Measurements from ENCODE around the gene TFPI.

The TFPI gene

DNA sequence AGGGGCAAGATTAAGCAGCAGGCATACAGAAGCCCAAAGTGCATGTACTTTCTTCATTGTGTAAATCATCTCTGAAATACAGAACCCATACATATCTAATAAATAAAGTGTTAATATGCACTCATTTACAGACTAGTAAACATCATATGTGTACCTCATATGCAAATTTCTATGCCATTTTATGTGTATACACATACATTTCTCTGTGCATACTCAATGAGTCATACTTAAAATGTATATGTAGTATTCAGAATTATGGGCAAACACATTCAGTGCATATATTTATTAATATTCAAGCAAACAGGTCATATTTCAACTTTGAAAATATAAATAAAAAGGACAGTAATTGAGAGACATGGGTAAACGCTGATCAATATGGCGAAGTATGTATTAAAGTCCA is 50.5 kb downstream of the TFPI start:
- no peak for DNase-seq (ENCODE audit: low spot score)

DNA sequence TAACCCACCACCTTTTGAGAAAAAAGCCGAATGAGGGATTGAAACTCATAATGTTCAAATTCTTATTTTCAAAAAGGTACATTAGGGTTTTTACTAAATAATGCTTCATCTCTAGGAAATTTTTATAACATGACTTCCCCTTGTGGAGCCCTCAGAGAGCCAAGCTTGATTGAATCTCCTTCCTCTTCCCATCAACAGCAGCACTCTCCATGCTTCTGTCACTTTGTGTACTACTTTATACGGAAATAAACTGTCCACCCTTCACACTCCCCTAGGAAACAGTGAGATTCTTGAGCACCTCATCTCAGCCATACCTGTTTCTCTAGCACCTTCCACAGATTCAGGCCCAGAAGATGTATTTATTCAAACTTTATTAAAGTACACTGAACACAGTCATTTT is 51.8 kb downstream of the TFPI start:
- no peak for DNase-seq (ENCODE audit: low spot score)

DNA sequence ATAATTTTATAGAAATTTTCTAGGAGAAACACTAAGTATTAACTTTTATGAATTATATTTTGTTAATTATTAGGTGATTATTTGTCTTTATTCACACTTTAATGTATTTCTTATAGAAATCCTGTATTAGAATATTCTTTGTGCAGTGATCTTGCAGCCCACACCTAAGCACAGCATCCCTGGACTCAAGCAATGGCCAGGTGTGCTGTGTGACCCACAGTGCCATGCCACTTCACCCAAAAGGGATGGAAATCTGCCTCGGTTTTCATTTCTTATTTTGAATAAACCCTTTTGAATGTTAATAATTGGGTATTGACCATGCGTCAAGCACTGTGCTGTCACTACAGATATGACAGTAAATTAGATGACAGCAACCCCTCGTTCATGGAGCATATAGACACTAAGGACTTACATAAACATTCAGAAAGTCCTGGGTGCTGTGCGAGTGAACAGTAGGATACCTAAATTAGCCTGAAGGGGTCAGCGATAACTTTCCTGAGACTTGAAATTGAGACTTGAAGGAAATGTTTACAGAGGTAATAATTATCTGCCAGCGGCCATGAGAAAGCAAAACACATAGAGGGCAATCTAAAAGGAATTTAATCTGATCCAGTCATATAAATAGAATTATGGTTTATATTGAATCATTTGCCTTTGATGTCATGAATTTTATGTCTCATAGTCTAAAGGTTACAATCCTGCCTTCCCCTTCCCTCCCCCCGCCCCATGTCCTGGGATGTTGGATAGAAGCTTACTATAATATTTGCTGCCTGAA is 53.5 kb downstream of the TFPI start:
- peak; percentile 6 for DNase-seq (ENCODE audit: low spot score)

DNA sequence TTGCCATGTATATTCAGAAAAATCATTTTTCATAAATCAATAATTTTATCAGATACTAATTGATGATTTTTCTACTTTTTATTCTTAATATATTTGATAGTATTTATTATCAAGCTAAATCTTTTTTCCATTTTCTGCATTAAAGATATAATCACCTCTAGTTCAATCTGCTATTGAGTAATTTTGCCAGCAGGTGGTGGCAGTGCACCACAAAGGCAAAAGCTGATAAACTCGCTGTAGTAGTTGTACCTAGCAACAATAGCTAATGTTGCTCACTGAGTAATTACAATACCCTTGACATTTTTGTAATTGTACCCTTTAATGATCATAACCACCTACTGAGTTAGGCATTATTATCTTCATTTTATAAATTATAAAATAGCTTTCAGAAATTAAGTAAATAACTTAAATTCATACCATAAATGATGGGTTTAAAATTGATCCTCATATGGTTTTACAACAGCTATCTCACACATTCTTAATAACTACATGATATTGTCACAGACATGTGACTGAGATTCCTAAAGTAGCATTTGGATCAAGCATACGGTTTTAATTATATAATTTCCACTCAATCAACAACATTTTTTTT is 54.2 kb downstream of the TFPI start:
- DNase-seq (ENCODE audit: low spot score), result peak; percentile 52

DNA sequence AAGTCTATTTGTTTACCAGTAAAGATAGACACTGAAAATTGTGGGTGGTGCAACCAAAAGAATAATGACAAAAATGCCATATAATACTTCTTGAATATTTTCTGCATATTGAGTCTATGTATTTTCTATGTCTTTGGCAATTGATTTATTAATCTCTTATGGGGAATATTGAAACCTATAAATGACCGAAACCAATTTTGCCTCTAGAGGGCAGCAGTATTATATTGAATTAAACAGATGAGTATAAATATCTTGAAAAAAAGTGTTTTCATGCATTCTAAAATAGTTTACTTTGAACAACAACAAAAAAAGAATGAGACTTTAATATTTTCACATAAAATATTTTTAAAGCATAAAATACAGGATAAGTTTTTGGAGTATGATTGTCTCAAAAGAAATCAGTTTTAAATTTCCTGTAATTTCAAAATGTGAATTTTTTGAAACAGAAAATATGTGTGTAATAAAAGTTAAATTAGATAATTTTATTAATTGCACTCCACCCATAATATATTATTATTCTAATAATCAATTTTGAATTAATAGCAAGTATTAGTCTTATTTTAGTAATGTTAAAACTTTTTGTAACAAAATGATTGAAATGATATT is 56.3 kb downstream of the TFPI start:
- DNase-seq (ENCODE audit: low spot score), result peak; percentile 9

DNA sequence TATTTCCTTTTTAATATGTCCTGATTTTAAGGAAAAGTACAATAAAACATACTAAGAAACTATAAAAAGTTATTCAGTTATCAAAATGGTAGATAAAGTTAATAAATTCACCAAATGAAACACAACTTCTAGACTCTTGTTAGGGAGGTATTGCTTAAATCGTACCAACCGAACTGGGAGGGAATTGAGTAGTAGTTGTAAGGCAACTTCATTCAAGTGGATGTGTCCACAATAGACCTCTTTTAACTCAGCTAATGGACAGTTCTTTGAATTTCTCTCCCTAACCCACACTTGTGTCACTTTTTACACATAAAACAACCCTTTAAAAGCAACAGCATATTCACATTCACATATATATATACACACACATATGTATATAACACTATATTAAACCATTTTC is 57.1 kb downstream of the TFPI start:
- no peak for DNase-seq (ENCODE audit: low spot score)

DNA sequence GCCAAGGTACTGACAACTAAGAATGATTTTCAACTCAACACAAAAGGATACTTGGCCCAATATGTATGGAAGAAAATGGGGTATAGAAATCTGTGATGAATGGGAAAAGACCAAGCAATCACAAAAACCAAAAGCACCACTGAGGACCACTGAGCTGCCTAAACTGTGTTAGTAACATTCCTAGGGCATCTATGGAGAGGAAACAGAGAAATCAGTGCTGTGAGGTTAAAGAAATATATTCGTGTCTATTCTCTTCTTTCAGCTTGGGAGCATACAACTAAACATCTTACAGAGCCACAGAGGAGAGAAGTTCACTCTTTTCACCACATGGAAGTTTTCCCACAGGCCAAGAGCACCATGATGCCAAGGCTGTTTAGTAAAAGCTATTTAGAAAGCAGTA is 58.9 kb downstream of the TFPI start:
- no peak for DNase-seq (ENCODE audit: low spot score)

DNA sequence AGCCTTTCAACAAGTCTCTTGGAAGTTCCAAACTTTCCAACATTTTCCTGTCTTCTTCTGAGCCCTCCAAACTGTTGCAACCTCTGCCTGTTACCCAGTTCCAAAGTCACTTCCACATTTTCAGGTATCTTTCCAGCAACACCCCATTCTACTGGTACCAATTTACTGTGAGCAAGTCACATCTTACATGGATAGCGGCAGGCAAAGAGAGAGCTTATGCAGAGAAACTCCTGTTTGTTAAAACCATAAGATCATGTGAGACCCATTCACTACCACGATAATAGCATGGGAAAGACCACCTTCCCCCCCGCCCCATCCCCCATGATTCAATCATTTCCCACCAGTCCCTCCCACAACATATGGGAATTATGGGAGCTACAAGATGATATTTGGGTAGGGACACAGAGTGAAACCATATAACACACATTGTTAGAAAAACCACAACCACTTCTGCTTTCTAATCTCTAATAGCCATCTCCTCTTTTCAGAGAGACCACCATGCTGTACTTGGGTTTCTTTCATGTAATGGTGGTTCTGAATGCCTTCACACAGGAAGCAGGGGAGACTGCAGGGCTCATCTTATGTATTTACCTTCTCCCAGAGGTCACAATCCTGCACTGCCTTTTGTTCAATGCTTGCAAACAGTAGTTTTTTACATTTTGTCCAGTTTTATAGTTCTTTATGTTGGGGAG is 60.2 kb downstream of the TFPI start:
- DNase-seq (ENCODE audit: low spot score), result no peak

DNA sequence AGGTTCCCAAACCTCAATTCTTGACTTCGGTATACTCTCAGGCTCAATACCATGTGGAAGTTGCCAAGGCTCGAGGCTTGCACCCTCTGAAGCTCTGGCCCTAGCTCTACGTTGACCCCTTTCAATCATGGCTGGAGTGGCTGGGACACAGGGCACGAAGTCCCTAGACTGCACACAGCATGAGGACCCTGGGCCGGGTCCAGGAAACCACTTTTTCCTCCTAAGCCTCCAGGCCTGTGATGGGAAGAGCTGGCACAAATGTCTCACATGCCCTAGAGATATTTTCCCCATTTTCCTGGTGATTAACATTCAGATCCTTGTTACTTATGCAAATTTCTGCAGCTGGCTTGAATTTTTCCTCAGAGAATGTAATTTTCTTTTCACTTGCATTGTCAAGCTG is 61.1 kb downstream of the TFPI start:
- DNase-seq (ENCODE audit: low spot score), result no peak

DNA sequence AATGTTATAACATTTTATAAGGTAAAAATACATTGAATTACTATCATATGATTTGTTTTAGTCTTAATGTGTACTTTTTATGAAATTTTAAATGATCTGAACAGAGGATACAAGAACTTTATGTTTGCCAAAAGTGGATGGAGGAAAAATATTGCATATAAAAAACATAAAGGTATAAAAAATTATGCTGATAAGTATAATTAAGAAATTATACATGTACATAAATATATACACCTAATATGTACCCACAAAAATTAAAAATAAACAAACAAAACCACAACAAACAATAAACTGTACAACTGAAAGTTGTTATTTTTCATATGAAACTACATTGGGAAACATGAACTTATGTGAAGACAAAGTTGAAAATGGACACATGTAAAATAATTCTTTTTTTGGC is 68.0 kb downstream of the TFPI start:
- DNase-seq (ENCODE audit: low spot score), result no peak

DNA sequence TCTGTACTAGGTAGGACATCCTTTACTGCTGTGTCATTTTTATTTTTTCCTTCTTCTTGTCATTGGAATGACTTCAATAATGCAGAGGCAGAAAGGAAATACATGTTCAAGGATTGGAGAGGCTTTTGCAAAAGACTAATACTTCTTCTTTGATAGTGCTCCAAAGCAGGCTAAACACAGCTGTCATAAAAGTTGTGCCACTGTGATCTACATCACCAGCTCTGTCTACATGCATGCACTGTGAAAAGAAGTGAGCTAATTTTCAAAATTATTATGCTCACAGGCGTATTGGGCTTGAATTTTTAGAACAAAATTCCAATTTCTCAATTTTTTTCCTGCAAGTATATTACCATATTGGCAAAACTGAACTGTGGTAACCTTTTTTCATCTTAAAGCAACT is 68.7 kb downstream of the TFPI start:
- no peak for DNase-seq (ENCODE audit: low spot score)

DNA sequence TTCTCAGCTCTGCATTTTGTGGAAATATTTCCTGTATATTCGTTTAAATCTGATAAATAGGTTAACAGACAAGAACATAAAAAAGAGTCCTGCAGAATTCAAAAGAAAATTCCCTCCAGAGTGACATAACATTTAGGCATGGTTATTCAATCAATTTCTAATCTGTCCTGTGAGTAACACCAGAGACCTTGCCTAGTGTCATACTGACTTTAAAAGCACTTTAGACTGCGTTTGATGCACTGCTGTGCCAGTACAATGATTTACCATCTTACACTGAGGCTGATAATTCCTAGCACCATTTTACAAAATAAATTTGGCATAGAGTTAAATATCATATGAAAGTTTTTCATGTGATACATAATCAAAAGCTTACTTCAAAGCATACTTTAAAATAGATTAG is 70.7 kb downstream of the TFPI start:
- DNase-seq (ENCODE audit: low spot score), result no peak

DNA sequence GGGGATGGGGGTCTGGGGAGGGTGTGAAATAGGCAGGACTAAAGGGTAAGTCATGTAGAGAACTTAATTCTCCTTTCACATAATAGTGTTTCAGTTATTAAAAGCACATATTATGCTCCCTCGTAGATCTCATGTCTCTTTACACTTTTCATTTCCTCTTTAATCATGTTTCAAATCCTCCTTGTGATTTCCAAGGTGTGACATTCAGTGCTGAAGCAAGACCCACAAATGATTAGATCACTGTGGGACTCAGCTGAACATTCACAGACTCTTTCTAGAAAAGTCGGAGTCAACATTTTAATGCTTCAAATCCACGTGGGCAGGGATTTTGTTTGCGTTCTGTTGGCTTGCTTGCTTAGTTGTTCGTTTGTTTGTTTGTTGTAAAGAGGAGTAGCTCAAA is 71.4 kb downstream of the TFPI start:
- no peak for DNase-seq (ENCODE audit: low spot score)

DNA sequence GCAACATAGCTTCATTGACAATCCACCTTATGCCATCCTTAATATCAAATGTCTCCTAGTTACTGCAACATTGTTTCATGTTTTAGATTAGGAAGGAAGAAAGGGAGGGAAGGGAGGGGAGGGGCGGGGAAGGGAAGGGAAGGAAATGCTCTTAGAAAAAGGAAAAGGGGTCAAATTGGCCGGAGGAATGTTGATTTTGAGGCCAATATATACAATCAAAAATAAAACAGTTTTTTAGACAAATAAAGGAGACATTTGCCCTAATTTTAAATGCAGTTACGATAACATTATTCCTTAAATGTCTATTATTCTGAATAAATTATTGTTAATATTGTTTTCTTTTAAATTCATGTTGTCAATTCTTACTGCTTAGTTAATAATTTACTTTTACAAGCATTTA is 72.7 kb downstream of the TFPI start:
- DNase-seq (ENCODE audit: low spot score), result no peak

DNA sequence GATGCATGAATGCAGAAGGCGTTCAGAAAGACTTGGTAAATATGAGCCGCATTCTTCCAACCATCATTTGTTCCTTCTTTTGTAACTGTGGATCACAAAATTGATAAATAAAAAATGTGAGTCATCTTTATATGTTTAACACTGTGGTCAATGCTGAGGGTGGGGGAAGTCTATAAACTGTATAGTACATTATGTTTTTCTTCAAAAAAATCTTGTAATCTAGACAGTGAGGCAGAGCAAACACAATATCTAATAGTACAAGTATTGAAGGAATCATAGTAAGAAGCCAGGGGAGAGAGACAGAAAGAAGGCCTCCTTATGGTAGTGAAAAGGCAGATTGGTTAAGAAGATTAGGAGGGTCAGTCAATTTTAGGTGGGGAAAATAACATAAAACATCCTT is 75.5 kb downstream of the TFPI start:
- DNase-seq (ENCODE audit: low spot score), result no peak

DNA sequence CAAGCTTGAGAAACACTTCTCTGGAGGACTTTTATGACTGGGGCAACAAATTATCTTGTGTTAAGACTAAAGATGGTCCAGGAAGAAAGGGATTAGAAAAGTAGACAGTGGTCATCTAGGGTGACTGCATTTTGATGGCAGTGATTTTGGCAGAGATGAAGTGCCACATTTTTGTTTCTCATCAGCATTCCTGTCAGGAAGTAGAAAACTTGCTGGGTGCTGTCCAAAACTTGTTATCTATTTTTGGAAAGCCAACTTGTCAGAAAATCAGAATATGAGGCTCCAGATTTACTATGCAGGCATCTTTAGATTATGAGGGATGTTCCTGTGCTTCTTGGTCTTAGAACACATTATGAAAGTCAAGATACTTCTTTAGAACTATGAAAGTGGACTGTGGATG is 77.2 kb downstream of the TFPI start:
- no peak for DNase-seq (ENCODE audit: low spot score)

DNA sequence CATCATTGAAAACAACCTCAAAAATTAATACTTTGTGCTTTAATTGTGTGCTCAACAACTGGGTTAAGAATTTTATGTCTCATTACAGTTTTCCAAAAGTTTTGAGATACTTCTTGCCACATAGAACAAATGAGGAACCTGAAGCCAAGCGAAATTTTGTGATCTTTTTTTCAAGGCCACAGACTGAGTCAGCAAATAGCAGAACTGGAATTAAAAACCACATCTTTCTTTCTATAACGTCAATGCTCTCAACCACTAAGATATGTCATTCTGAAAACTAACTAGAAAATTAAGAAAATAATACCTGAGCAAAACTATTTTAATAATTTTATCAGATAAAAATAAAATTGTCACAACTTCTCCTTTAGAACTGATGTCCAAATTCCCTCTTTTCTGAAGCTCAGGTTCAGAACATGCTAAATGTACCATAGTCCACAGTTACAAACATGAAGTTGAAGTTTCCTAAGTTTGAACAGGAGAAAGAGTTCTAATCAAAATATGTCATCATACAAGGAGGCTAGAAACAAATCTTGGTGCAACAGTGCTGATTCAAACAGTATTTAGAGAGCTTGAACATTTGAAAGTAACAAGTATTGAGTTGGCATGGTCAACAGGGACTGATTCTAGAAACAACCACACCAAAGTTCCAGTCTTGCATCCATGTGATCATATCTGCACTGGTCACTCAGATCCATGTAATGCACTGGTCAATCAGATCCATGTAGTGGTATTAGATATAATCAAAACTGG is 78.6 kb downstream of the TFPI start:
- no peak for DNase-seq (ENCODE audit: low spot score)

DNA sequence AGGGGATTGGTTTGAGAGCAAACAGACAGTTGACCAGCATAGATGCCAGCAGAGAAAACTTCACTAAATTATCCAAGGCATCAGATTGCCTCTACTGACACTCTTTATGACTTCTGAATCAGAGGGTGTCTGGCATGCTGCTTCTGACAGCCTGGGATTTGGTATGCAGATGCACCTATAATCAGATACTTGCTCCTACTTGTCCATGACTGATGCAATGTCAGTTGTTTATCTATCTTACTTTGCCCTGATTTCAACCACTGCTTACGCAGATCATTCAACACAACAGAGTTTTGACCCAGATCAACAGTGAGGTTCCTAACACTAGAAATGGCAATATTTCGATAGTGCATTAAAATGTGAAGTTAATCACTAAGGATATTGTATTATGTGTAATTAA is 83.5 kb downstream of the TFPI start:
- DNase-seq (ENCODE audit: low spot score), result no peak

DNA sequence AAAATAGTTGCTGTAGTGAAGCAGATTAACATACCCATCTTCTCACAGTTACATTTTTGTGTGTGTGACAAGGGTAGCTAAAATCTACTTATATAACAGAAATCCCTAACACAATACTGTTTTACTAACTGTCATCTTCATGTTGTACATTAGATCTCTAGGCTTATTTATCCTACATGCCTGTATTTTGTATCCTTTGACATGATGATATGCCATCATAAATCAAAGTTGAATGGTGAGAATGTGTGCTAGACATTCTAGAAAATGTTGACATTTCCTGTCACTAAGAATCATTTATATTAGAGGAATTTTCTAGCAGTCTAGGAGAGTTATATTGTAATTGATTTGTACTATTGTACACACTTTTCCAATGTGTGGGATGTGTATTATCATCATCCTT is 84.7 kb downstream of the TFPI start:
- DNase-seq (ENCODE audit: low spot score), result no peak

DNA sequence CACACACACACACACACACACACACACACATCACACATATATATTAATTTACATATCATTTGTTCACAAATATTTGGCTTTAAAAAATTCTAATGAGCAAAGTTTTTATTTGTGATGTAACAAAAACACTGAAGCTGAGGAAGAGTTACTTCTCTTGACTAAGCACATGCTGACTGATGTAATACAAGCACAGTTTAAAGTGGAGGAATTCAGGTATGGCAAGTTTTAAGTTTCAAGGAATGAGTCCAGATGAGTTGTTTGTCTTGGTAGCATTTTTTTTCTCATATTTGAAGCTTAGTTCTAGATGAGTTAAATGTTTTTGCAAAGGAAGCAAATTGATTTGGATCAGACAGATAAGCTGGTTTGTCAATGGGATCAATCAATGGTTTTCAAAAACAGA is 86.0 kb downstream of the TFPI start:
- DNase-seq (ENCODE audit: low spot score), result no peak

DNA sequence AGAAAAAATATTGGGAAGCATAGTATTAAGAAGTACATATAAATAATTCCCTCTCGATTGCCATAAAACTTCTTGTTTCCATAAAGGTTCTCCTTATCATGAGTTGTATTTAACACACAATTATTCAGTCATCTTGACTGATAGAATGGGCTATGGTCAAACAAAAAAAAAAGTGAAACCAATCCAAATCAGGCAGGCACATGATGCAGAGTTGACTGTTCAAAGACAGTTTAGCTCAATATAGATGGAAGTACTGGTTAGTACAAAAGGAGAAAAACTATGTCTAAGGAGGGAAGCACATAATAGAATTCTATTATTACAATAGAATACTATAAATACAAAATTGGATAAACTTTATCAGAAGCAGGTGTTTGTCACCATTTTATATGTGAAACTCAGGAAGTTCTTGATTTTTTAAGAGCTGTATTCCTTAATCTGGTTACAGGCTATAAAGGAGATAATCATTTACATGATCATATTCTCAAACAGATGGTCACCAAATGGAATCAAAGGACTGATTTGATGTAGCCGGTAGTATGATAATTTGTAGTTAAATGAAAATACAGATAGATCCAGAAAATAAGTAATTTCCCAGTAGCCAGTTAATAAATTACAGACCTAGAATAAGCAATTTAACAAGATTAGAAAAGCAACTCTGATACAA is 88.0 kb downstream of the TFPI start:
- DNase-seq (ENCODE audit: low spot score), result no peak

DNA sequence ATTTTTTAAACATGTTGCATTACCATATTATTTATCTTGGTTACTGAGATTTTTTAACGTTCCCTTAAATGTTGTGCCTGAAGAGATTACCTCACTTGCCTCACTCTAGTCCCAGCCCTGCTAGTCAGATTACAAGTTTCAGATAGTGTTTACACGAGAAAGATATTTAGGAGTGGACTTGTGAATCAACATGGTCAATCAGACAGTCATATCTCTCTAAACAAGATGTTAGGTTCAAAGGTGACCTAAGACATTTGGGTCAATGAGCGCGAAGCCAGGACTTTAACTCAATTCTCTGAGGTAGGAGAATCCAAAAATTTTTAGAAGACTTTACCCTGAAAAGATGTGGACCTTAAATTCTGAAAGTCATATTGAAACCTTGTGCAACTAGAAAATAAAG is 91.4 kb downstream of the TFPI start:
- DNase-seq (ENCODE audit: low spot score), result no peak

Data from GM03348 (cell line).